Limb (tissue), 2 donors: ENCODE results near the gene PIGQ.
"Not testable (repeated sequence)": the region's sequence is repeated elsewhere in the genome, so short reads cannot be mapped to it uniquely, and the experiment has no call there.

Source experiments
- DNase-seq, 2 donors: peaks; one replicate each; pipeline ENCODE4 v3.0.0-alpha.2; 2016; ENCODE audit errors: extremely low spot score in 2 of 2

The PIGQ gene

DNA sequence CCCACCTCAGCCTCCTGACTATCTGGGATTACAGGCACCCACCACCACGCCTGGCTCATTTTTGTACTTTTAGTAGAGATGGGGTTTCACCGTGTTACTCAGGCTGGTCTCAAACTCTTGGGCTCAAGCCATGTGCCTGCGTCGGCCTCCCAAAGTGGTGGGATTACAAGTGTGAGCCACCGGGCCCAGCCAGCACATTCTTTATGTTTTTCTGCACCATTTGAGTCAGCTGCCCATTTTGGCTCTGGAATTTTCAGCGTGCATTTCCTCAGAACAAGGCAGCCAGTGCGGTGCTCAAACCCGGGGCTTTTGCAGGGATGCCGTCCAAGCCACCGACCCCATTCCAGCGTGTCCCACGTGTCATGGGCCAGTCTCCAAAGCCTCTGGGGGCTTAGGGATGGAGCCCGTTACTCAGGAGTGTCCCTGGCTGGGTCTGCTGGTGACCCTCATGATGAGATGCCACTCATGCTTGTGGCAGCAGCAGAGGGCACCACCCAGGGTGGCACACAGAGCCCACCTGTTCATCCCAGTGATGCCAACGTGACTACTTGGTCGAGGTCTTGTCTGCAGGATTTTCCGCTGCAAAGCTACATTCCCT lies 16.4 kb downstream of the PIGQ start:
- no peak for DNase-seq

- no peak for DNase-seq
These were observed 17.1 kb downstream of the PIGQ start for GRCh38 chr16:586645-587590.

GRCh38 chr16:588639-588888 lies 18.8 kb downstream of the PIGQ start:
- peak in 1 of 2 donors; percentile 72 for DNase-seq

DNA sequence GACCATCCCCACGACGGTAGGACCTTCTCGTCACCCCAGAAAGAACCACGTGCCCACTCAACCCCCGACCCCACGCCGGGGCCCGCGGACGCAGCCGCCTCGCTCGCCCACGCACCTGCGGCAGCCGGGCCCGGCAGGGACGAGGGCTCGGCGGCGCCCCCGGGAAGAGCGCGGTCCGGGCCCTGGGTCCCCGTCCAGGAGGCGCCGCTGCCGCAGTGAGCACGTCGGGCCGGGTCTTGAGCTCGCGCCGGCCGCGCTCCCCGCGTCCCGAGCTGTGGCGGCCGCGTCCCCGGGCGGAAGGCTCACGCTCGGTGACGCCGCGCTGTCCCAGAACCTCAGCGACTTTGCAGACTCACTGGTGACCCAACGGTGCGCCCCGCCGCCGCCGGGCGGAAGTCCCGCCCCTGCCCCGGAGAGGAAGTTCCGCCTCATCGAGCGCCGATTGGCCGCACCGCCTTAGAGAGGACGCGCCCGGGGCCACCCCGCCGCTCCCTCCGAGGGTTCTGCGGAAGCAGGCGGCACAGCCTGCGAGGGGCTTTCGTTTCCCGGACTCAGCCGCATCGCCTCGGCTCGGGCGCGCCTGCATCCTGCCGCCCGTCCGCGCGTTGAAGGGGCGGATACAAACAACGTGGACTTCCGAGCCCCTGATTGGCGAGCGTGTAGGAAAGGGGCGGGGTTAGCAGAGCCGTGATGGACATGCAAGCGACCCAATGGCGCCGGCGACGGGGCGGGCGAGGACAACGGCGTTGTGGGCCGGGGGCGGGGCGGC lies 19.3 kb downstream of the PIGQ start:
- DNase-seq = peak; percentile 96 to 99

DNA sequence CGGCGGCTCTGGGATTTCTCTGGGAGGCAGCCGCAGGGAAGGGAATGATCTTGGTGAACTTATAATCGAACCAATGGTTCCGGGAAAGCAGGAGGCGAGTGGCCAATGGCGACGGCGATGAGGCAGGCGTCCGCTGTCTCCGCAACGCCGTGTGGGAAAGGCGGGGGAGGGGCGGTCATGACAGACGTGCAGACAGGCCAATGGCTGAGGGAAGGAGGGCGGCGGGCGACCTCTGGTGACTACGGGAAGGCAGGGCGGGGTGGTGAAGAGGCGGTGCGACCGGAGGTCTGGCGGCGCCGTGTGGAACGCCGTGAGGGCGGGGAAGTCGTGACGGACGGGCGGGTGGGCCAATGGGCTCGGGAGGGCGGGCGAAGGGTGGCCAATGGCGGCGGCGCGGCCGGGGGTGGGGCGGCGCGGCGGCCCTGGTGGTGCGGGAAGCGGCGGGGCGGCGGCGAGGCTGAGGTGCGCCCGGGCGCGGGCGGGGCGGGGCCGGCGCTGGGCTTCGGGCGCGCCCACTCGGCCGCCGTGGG lies 20.0 kb downstream of the PIGQ start, which contains the start of gene RAB40C:
RAB40C (plus strand) TSS at position 409 of the 530 bp plus-strand sequence. CDS start 226 bp downstream, outside the sequence.
- DNase-seq = peak; percentile 97 to 100

- no peak for DNase-seq
These were observed 20.5 kb downstream of the PIGQ start for GRCh38 chr16:590188-590814.

DNA sequence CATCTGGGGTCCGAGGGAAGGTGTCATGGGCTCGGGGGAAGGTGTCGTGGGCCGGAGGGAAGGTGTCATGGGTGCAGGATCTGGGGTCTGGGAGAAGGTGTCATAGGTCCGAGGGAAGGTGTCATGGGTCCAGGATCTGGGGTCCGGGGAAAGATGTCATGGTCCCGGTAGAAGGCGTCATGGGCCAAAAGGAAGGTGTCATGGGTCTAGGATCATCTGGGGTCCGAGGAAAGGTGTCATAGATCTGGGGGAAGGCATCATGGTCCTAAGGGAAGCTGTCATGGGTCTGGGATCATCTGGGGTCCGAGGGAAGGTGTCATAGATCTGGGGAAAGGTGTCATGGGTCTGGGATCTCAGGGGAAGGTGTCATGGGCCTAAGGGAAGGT lies 21.0 kb downstream of the PIGQ start:
- no peak for DNase-seq

DNA sequence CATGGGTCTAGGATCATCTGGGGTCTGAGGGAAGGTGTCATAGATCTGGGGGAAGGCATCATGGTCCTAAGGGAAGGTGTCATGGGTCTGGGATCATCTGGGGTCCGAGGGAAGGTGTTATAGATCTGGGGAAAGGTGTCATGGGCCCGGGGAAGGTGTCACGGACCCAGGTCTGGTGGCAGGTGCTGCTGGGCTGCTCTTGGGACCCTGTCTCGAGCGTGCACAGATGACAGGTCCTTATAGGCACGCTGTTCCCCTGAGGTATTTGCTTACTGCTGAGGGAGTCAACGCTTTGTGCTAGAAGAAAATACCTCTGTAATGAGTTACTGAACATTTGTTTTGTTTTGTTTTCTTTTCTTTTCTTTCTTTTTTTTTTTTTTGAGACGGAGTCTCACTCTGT lies 21.5 kb downstream of the PIGQ start:
- DNase-seq = no peak

DNA sequence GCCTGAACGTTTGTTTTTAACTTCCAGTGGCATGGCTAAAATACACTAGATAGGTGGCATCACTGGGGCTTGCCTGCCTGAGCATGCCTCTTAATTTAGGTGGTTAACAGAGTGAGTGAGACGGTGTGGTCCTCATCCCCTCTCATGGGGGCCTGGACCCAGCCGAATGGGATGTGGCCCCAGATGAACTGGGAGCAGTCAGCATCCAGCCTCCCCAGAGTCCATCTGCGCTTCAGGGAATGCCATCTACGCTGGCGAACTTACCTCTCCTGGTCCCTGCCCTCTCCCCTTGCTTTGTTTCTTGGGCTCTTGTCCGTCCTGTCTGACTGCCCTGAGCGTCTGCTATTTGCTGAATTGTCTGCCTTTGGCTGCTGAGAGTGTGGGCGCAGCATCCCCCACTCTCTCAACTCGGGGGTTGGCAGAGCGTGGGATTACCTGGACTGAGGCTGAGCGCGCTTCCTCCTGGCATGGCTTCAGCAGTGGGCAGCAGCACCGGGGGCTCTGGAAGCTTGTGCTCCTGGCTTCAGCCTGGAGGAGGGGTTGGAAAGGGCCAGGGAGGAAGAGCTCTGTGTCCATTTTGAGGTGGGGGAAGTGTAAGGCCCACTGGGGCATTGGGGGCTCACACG lies 22.2 kb downstream of the PIGQ start:
- DNase-seq = no peak

DNA sequence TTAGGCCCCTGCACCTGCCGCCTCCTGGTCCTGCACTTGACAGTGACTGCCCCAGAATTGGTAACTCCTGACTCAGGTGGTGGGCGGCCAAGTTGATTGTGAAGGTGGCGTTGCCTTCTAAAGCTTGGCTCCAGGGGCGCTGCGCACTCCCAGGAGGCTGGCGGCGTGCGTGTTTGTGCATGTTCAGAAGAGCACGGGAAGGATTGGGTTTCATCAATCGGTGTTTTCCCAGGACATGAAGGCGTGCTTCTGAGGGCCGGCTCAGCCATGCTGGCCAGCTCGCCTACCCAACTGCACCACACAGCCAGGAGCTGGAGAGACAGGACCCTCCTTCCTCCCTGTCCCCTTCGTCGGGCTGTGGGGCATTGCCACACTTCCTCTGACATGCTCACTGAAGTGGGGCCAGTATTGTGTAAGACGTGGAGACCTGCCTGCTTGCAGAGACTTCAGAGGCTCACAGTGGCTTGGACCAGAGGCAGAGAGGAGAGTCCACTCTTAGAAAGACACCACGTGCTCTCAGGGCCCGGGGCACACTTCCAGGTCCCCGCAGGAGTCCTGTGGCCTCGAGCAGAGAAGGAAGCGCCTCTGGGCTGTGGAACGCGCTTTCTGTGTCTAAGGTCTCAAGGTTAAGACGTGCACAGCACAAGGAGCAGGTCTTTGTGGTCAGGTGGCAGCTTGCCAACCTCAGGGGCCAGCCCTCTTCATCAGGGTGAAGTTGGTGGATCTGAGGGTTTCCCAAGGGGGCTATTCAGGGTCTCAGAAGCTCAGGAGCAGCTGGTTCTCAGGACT lies 22.9 kb downstream of the PIGQ start:
- DNase-seq = peak in 1 of 2 donors; percentile 32

GRCh38 chr16:593406-593805 lies 23.6 kb downstream of the PIGQ start:
- peak in 1 of 2 donors; percentile 25 for DNase-seq

GRCh38 chr16:593807-594206 lies 24.0 kb downstream of the PIGQ start:
- no peak for DNase-seq

- peak in 1 of 2 donors; percentile 23 for DNase-seq
These were observed 25.3 kb downstream of the PIGQ start for GRCh38 chr16:595094-595528.

GRCh38 chr16:595942-596735 lies 26.4 kb downstream of the PIGQ start:
- no peak for DNase-seq

DNA sequence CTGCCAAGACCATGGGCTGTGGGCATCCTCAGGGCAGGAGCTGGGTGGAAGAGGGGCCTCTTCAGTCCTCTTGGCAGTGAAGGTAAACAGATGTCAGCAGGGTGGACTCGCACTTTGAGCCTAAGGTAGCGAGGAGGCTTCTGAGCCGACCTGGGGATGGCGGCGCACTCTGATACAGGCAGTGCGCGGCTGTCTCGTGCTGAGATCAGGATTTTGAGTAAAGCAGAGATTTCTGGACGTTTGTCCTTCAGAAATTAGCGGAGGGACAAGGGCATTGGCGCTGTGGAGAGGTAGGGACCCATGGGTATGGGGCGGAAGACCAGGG lies 26.9 kb downstream of the PIGQ start:
- DNase-seq = no peak

DNA sequence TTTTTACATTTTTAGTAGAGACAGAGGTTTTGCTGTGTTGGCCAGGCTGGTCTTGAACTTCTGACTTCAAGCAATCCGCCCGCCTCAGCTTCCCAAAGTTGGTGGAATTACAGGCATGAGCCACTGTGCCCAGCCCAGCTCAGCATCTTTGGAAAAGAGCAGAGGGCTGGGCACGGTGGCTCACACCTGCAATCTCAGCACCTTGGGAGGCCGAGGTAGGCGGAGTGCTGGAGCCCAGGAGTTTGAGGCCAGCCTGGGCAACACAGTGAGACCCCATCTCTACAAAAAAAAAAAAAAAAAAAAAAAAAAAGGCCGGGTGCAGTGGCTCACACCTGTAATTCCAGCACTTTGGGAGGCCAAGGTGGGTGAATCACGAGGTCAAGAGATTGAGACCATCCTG lies 27.9 kb downstream of the PIGQ start:
- not testable (repeated sequence) for DNase-seq

DNA sequence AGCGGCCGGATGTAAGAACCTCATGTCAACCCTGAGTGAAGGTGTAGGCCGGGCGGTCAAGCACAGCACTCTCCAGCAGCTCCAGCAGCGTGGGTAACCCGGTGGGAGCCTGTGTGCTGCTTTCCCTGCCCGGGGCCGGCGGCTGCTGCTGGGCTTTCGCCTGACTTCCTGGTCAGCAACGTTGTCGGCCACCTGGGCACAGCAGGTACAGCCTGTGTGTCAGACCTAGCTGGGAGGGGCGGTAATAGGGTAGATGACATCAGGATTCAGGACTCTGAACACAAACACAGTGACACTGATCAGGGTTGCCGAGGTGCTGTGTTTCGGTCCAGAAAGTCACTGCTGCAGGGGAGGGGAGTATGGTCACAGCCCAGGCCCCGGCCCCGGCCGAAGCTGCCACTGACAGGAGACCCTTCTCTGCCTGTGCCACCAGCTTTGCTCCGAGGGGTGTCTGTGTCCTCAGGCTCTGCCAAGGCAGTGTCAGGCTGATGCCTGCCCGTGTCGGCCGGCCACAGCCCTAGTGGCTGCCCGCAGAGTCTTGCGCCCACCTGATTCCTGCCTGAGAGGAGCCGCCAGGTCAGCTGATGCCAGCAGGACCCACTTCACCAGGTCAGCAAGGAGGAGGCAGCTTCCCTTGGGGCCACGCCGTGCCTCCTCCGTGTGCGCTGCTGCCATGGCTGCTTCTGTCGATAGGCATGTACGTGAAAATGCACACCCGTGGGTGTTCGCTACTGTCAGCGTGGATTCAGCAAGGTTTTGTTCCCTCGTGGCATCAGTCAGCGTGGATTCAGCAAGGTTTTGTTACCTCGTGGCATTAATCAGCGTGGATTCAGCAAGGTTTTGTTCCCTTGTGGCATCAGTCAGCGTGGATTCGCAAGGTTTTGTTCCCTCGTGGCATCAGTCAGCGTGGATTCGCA lies 29.3 kb downstream of the PIGQ start:
- DNase-seq = no peak

DNA sequence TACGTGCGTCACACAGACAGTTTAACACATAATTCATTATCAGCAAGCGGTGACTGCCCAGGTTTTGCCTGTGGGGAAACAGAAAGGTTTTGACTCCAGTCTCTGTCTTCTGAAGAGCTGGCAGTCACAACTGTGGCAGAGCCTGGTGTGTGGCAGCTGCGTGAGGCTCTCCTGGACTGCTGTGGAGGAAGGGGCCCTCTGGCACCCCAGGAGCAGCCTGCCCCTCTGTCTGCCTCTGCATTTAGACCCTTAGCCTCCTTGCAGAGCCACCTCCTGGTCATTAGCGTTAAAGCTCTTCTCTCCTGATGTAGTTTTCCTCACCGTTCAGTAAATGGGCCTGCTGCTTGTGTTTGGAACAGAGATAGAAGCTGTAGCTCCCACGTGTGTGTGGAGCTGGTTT lies 31.0 kb downstream of the PIGQ start:
- no peak for DNase-seq
